GM20000 (cell line): Measurements from ENCODE around the gene FMN1.

Source experiments
- DNase-seq: peaks from one replicate; pipeline ENCODE4 v3.0.0; 2012; ENCODE audit warnings: low spot score
- CTCF ChIP-seq: IDR thresholded peaks from 2 replicates; pipeline ENCODE4 v1.5.1; 2012; ENCODE audit warnings: mild to moderate bottlenecking, control low read depth; ENCODE audit errors: extremely low read depth, missing control alignments

FMN1 gene

DNA sequence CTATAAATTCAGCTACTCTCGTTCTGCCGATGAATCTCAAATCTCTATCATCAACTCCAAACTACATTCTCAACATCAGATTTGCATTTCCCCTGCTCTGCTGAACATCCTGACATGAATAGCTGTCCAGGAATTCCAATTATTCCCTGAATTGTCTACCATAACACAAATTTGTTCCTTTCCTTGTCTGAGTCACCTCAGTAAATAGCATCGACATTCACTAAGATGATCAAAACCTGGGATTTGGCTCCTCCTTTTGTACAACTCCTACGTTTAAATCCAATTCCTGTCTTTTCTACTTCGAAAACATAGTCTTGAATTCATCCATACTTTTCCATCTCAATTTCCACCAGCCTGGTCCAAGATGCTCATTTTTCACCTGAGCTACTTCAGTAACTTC lies 369.7 kb downstream of the FMN1 start:
- DNase-seq: no peak
- no peak for TF ChIP-seq CTCF

DNA sequence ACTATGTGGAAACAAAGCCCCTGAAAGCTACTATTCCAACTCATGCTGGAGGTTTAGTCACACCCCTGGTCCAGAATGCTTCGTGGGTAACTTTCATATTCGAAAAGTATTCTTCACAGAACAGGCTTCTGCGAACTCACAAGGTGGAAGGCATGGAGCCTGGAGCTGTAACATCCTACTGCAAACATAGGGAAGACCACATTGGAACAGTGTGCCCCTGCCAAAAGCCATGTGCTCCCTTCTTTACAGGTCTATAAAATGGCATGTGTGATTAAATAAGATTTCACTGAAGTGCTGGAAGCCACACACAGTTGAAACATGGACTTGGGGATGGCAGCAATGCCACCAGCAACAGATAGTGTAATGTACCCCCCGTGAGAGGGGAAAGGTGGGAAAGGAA lies 370.8 kb downstream of the FMN1 start:
- no peak for DNase-seq
- TF ChIP-seq CTCF: no peak

DNA sequence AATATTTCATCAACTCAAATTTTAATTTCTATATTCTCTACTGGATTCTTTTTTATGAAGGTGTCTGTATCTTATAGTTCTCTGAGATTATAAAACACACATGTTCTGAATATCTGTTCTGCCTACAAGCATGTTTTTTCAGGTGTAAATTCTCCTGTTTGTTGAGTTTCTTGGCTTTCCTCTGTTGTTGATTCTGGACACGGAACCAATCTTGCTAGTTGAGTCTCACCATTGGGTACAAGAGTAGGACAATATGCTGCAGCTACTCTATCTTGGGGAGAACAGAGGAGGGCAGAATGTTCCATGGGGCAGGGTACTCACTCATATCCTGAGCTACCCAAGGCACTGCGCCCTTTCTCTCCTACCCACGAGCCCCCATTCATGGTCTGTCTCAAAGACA lies 371.8 kb downstream of the FMN1 start:
- TF ChIP-seq CTCF: no peak
- DNase-seq: no peak

GRCh38 chr15:32819448-32819847 lies 375.1 kb downstream of the FMN1 start:
- DNase-seq: no peak
- no peak for TF ChIP-seq CTCF

GRCh38 chr15:32818758-32819447 lies 375.6 kb downstream of the FMN1 start:
- no peak for TF ChIP-seq CTCF
- DNase-seq: no peak

GRCh38 chr15:32817577-32817976 lies 376.9 kb downstream of the FMN1 start:
- no peak for TF ChIP-seq CTCF
- no peak for DNase-seq

- no peak for DNase-seq
- no peak for TF ChIP-seq CTCF
These were observed 387.2 kb downstream of the FMN1 start for GRCh38 chr15:32807331-32807730.
